Measurements from ENCODE around the gene SUSD4.

Gene SUSD4

DNA sequence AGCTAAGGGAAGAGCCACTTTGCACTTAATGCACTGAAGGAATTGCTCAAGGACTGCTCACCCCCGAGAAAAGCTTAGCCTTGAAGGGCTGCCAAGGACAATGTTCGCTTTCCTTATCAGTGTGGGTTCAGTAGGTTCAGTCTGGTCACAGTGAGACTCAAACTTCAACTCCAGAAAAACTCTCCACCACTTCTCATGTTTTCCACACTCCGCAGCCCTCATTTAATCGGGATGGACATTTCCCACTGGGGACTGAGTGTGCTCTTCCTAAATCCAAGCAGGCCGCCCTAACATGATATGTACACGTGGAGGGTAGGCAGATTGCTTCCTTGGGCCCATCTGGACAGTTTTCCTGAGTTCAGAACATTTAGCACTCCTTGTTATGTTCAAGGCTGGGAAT is 19.5 kb downstream of the SUSD4 start:
- TF ChIP-seq EZH2phosphoT487 (IDR thresholded peaks at IDR 0.05; ENCODE audit: borderline replicate concordance) = no peak
- TF ChIP-seq, protein P1, sequence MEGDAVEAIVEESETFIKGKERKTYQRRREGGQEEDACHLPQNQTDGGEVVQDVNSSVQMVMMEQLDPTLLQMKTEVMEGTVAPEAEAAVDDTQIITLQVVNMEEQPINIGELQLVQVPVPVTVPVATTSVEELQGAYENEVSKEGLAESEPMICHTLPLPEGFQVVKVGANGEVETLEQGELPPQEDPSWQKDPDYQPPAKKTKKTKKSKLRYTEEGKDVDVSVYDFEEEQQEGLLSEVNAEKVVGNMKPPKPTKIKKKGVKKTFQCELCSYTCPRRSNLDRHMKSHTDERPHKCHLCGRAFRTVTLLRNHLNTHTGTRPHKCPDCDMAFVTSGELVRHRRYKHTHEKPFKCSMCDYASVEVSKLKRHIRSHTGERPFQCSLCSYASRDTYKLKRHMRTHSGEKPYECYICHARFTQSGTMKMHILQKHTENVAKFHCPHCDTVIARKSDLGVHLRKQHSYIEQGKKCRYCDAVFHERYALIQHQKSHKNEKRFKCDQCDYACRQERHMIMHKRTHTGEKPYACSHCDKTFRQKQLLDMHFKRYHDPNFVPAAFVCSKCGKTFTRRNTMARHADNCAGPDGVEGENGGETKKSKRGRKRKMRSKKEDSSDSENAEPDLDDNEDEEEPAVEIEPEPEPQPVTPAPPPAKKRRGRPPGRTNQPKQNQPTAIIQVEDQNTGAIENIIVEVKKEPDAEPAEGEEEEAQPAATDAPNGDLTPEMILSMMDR (conservative IDR thresholded peaks at IDR 0.05; ENCODE audit: low read length) = no peak
- no peaks in the 10 kb centered on the region for H3K27me3 ChIP-seq (ENCODE audit: insufficient read depth, low read length, poor library complexity, severe bottlenecking)
- no peaks in the 10 kb centered on the region for H3K36me3 ChIP-seq (ENCODE audit: insufficient read depth, low read length)
- no peaks in the 10 kb centered on the region for H3K9me3 ChIP-seq (ENCODE audit: insufficient read depth, low read depth, low read length)
- H3K4me1 ChIP-seq (ENCODE audit: insufficient read depth, low read length, poor library complexity, severe bottlenecking) = peaks cover 9% of the 10 kb centered on the region
- no peaks in the 10 kb centered on the region for H4K20me1 ChIP-seq (ENCODE audit: insufficient read depth, low read length, poor library complexity, severe bottlenecking)
- no peak overlapping the region for H3K9ac ChIP-seq (ENCODE audit: low read depth, low read length, poor library complexity, severe bottlenecking)
- H3K79me2 ChIP-seq (ENCODE audit: insufficient read depth, low read length) = no peaks in the 10 kb centered on the region
- H3K4me2 ChIP-seq (ENCODE audit: low read depth, low read length, poor library complexity, severe bottlenecking) = no peak overlapping the region
- no peaks in the 10 kb centered on the region for H3F3A ChIP-seq (ENCODE audit: low read depth)
- H3K4me3 ChIP-seq (ENCODE audit: low read length, poor library complexity, severe bottlenecking) = no peak overlapping the region
- no peaks in the 10 kb centered on the region for H3K9me2 ChIP-seq (replicated peaks; ENCODE audit: low read depth, low read length)
- no peak overlapping the region for H2AFZ ChIP-seq (ENCODE audit: low read length)

DNA sequence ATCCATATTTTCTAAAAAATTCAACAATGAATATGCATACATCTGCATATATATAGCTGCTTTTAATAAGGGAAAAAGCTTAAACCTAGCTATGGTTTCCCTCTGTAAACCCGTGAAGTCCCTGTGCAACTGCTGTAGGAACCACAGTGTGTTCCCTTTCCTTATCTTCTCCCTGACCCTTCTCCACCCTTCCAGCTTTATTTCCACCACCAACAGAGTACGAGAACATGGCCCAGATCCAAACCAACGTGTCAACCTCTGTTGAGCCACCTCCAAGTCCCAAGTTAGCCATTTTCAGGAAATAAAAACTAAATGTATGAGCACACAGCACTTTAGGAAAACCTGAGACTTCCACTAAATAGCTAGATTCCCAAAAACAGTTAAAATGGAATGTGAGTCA is 20.3 kb downstream of the SUSD4 start:
- H3K4me3 ChIP-seq (ENCODE audit: low read length, poor library complexity, severe bottlenecking) = no peak overlapping the region
- H3K36me3 ChIP-seq (ENCODE audit: insufficient read depth, low read length) = no peaks in the 10 kb centered on the region
- H4K20me1 ChIP-seq (ENCODE audit: insufficient read depth, low read length, poor library complexity, severe bottlenecking) = no peaks in the 10 kb centered on the region
- no peak for TF ChIP-seq EZH2phosphoT487 (IDR thresholded peaks at IDR 0.05; ENCODE audit: borderline replicate concordance)
- TF ChIP-seq, protein P1 (conservative IDR thresholded peaks at IDR 0.05; ENCODE audit: low read length) = no peak
- no peaks in the 10 kb centered on the region for H3K79me2 ChIP-seq (ENCODE audit: insufficient read depth, low read length)
- no peak overlapping the region for H3K9ac ChIP-seq (ENCODE audit: low read depth, low read length, poor library complexity, severe bottlenecking)
- H3K4me2 ChIP-seq (ENCODE audit: low read depth, low read length, poor library complexity, severe bottlenecking) = no peak overlapping the region
- H2AFZ ChIP-seq (ENCODE audit: low read length) = no peak overlapping the region
- peaks cover 9% of the 10 kb centered on the region for H3K4me1 ChIP-seq (ENCODE audit: insufficient read depth, low read length, poor library complexity, severe bottlenecking)
- no peaks in the 10 kb centered on the region for H3F3A ChIP-seq (ENCODE audit: low read depth)
- H3K9me3 ChIP-seq (ENCODE audit: insufficient read depth, low read depth, low read length) = no peaks in the 10 kb centered on the region
- H3K27me3 ChIP-seq (ENCODE audit: insufficient read depth, low read length, poor library complexity, severe bottlenecking) = no peaks in the 10 kb centered on the region
- no peaks in the 10 kb centered on the region for H3K9me2 ChIP-seq (replicated peaks; ENCODE audit: low read depth, low read length)

DNA sequence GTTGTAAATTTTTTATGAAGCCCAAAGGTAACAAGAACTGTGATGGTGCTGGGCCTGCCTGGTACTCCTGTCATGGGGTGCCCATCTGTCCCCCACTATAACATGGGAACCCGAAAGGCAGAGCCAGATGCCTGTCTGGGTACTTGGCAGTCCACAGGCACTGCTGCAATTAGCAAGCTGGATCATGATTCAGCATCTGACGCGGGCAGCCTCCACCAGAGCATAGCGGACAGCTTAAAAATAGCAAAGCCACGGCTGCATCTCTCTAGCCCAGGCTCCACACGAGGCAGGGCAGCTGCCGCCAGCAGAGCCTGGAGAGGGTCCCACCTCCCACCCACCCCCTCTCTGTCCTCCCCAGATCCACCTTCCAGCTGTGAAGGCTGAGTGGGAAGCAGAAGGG is 22.9 kb downstream of the SUSD4 start:
- no peaks in the 10 kb centered on the region for H3K9me2 ChIP-seq (replicated peaks; ENCODE audit: low read depth, low read length)
- TF ChIP-seq, protein P1 (conservative IDR thresholded peaks at IDR 0.05; ENCODE audit: low read length) = no peak
- no peak for TF ChIP-seq EZH2phosphoT487 (IDR thresholded peaks at IDR 0.05; ENCODE audit: borderline replicate concordance)
- no peak overlapping the region for H3K4me3 ChIP-seq (ENCODE audit: low read length, poor library complexity, severe bottlenecking)

More for the DNA sequence above, 22.9 kb downstream of the SUSD4 start:
- Histone ChIP-seq H2AFZ (ENCODE audit: low read length) (no peak overlapping the region), H3K36me3 (ENCODE audit: insufficient read depth, low read length) (no peaks in the 10 kb centered on the region), H3K4me2 (ENCODE audit: low read depth, low read length, poor library complexity, severe bottlenecking) (no peak overlapping the region), H3K9me3 (ENCODE audit: insufficient read depth, low read depth, low read length) (no peaks in the 10 kb centered on the region), H3K4me1 (ENCODE audit: insufficient read depth, low read length, poor library complexity, severe bottlenecking) (peaks cover 9% of the 10 kb centered on the region), H4K20me1 (ENCODE audit: insufficient read depth, low read length, poor library complexity, severe bottlenecking) (no peaks in the 10 kb centered on the region), H3K79me2 (ENCODE audit: insufficient read depth, low read length) (no peaks in the 10 kb centered on the region), H3F3A (ENCODE audit: low read depth) (no peaks in the 10 kb centered on the region), H3K27me3 (ENCODE audit: insufficient read depth, low read length, poor library complexity, severe bottlenecking) (no peaks in the 10 kb centered on the region), H3K9ac (ENCODE audit: low read depth, low read length, poor library complexity, severe bottlenecking) (no peak overlapping the region)
